ENCODE data around the gene SAFB2. TPM values are rescaled to one million over a fixed set of nuclear protein-coding genes. Genes with fewer than 3 reads are reported as not detected.

SAFB2 gene
- 10 to 100 TPM; 19.9 to 56.0 (median 29.3) TPM for polyA plus RNA-seq (ENCODE audit: low read depth in 6 of 6)

GRCh38 chr19:5622465-5623396 is at the start of gene SAFB2, which contains the start of gene SAFB:
TSS of gene SAFB2 (minus strand) at chr19:5622776. CDS start at chr19:5622715, 61 bp downstream.
TSS of gene SAFB (plus strand) at chr19:5623083. CDS start at chr19:5623206, 123 bp downstream.
- Mint-ChIP-seq H3K27ac (peak within 1 kb of the TSS; percentile 99 to 100 (median 100)), H3K4me3 (peak within 1 kb of the TSS; percentile 99 to 100 (median 100)), H3K4me1 (peaks cover 53 to 77% (median 63%) of the 10 kb centered on the region in 3 donors), H3K27me3 (no peaks in the 10 kb centered on the region), H3K9me3 (peaks cover 0 to 1% (median 0%) of the 10 kb centered on the region in 7 donors), H3K36me3 (peaks cover 7 to 29% of the 10 kb centered on the region in 2 donors)
- DNase-seq (peak; percentile 99), ATAC-seq (ENCODE audit: low read depth in 2 of 2) (peak; percentile 77 to 80)

- DNase-seq = no peak
- H3K9me3 Mint-ChIP-seq = peaks cover 0 to 5% (median 0%) of the 10 kb centered on the region in 7 donors
- ATAC-seq (ENCODE audit: low read depth in 2 of 2) = no peak
- no peak overlapping the region for H3K4me3 Mint-ChIP-seq
- H3K27me3 Mint-ChIP-seq = no peaks in the 10 kb centered on the region
- H3K36me3 Mint-ChIP-seq = peaks cover 6 to 18% of the 10 kb centered on the region in 2 donors
- H3K4me1 Mint-ChIP-seq = peaks cover 0 to 13% (median 4%) of the 10 kb centered on the region in 3 donors
- no peak overlapping the region for H3K27ac Mint-ChIP-seq
Observed at GRCh38 chr19:5671600-5671999, 49.0 kb upstream of the SAFB2 start.

- ATAC-seq (ENCODE audit: low read depth in 2 of 2) (peak in 1 of 2 donors; percentile 14), DNase-seq (no peak)
- Mint-ChIP-seq H3K36me3 (peaks cover 10 to 28% of the 10 kb centered on the region in 2 donors), H3K27me3 (no peaks in the 10 kb centered on the region), H3K4me1 (peaks cover 0 to 8% (median 4%) of the 10 kb centered on the region in 3 donors), H3K27ac (peak overlapping the region in 2 of 6 donors; percentile 5 to 70), H3K9me3 (peaks cover 0 to 5% (median 0%) of the 10 kb centered on the region in 7 donors), H3K4me3 (no peak overlapping the region)
Observed at GRCh38 chr19:5669212-5669611, 46.6 kb upstream of the SAFB2 start.

- Mint-ChIP-seq H3K27ac (peak overlapping the region in 2 of 6 donors; percentile 74 to 81), H3K9me3 (no peaks in the 10 kb centered on the region), H3K4me3 (peak overlapping the region in 2 of 8 donors; percentile 39 to 42), H3K36me3 (peaks cover 10 to 21% of the 10 kb centered on the region in 2 donors), H3K27me3 (no peaks in the 10 kb centered on the region), H3K4me1 (peaks cover 0 to 4% (median 3%) of the 10 kb centered on the region in 3 donors)
- DNase-seq (no peak), ATAC-seq (ENCODE audit: low read depth in 2 of 2) (peak in 1 of 2 donors; percentile 7)
Observed at GRCh38 chr19:5667751-5668271, 45.2 kb upstream of the SAFB2 start.

- H3K27ac Mint-ChIP-seq = peak overlapping the region in 2 of 6 donors; percentile 74 to 81
- ATAC-seq (ENCODE audit: low read depth in 2 of 2) = no peak
- H3K27me3 Mint-ChIP-seq = no peaks in the 10 kb centered on the region
- no peak overlapping the region for H3K4me3 Mint-ChIP-seq
- peaks cover 10 to 21% of the 10 kb centered on the region in 2 donors for H3K36me3 Mint-ChIP-seq
- peaks cover 0 to 4% (median 3%) of the 10 kb centered on the region in 3 donors for H3K4me1 Mint-ChIP-seq
- no peak for DNase-seq
- no peaks in the 10 kb centered on the region for H3K9me3 Mint-ChIP-seq
Observed at GRCh38 chr19:5666921-5667610, 44.5 kb upstream of the SAFB2 start.

GRCh38 chr19:5665781-5666513 is 43.4 kb upstream of the SAFB2 start:
- Mint-ChIP-seq H3K9me3 (no peaks in the 10 kb centered on the region), H3K27ac (peak overlapping the region in 2 of 6 donors; percentile 59 to 60), H3K36me3 (peaks cover 10 to 21% of the 10 kb centered on the region in 2 donors), H3K4me3 (no peak overlapping the region), H3K27me3 (no peaks in the 10 kb centered on the region), H3K4me1 (peaks cover 0 to 3% (median 0%) of the 10 kb centered on the region in 3 donors)
- DNase-seq (no peak), ATAC-seq (ENCODE audit: low read depth in 2 of 2) (no peak)

GRCh38 chr19:5664515-5664914 is 41.9 kb upstream of the SAFB2 start:
- no peak for DNase-seq
- H3K4me1 Mint-ChIP-seq = peaks cover 0 to 3% (median 0%) of the 10 kb centered on the region in 3 donors
- no peaks in the 10 kb centered on the region for H3K9me3 Mint-ChIP-seq
- H3K4me3 Mint-ChIP-seq = no peak overlapping the region
- ATAC-seq (ENCODE audit: low read depth in 2 of 2) = no peak
- H3K27me3 Mint-ChIP-seq = no peaks in the 10 kb centered on the region
- peaks cover 10 to 21% of the 10 kb centered on the region in 2 donors for H3K36me3 Mint-ChIP-seq
- no peak overlapping the region for H3K27ac Mint-ChIP-seq

GRCh38 chr19:5663904-5664303 is 41.3 kb upstream of the SAFB2 start:
- Mint-ChIP-seq H3K27me3 (no peaks in the 10 kb centered on the region), H3K36me3 (peaks cover 10 to 21% of the 10 kb centered on the region in 2 donors), H3K27ac (no peak overlapping the region), H3K9me3 (no peaks in the 10 kb centered on the region), H3K4me1 (peaks cover 0 to 3% (median 0%) of the 10 kb centered on the region in 3 donors), H3K4me3 (no peak overlapping the region)
- no peak for ATAC-seq (ENCODE audit: low read depth in 2 of 2)
- no peak for DNase-seq

GRCh38 chr19:5661483-5661882 is 38.9 kb upstream of the SAFB2 start:
- Mint-ChIP-seq H3K9me3 (no peaks in the 10 kb centered on the region), H3K4me3 (no peak overlapping the region), H3K36me3 (peaks cover 8 to 18% of the 10 kb centered on the region in 2 donors), H3K4me1 (no peaks in the 10 kb centered on the region), H3K27me3 (no peaks in the 10 kb centered on the region), H3K27ac (no peak overlapping the region)
- no peak for DNase-seq
- ATAC-seq (ENCODE audit: low read depth in 2 of 2) = no peak

GRCh38 chr19:5655412-5655811 is 32.8 kb upstream of the SAFB2 start:
- no peaks in the 10 kb centered on the region for H3K27me3 Mint-ChIP-seq
- H3K27ac Mint-ChIP-seq = no peak overlapping the region
- DNase-seq = no peak
- peak overlapping the region in 1 of 8 donors; percentile 35 for H3K4me3 Mint-ChIP-seq
- no peak for ATAC-seq (ENCODE audit: low read depth in 2 of 2)
- no peaks in the 10 kb centered on the region for H3K9me3 Mint-ChIP-seq
- H3K4me1 Mint-ChIP-seq = peaks cover 0 to 2% (median 0%) of the 10 kb centered on the region in 3 donors
- H3K36me3 Mint-ChIP-seq = peaks cover 24 to 30% of the 10 kb centered on the region in 2 donors

- Mint-ChIP-seq H3K9me3 (no peaks in the 10 kb centered on the region), H3K4me3 (no peak overlapping the region), H3K36me3 (peaks cover 26 to 34% of the 10 kb centered on the region in 2 donors), H3K27me3 (no peaks in the 10 kb centered on the region), H3K4me1 (peaks cover 0 to 2% (median 0%) of the 10 kb centered on the region in 3 donors), H3K27ac (peak overlapping the region in 1 of 6 donors; percentile 53)
- DNase-seq (no peak), ATAC-seq (ENCODE audit: low read depth in 2 of 2) (no peak)
Observed at GRCh38 chr19:5654931-5655330, 32.4 kb upstream of the SAFB2 start.

- H3K27ac Mint-ChIP-seq = peak overlapping the region in 2 of 6 donors; percentile 36 to 81
- peaks cover 42 to 43% of the 10 kb centered on the region in 2 donors for H3K36me3 Mint-ChIP-seq
- no peaks in the 10 kb centered on the region for H3K27me3 Mint-ChIP-seq
- no peaks in the 10 kb centered on the region for H3K9me3 Mint-ChIP-seq
- ATAC-seq (ENCODE audit: low read depth in 2 of 2) (no peak), DNase-seq (no peak)
- H3K4me3 Mint-ChIP-seq = no peak overlapping the region
- H3K4me1 Mint-ChIP-seq = peaks cover 0 to 3% (median 2%) of the 10 kb centered on the region in 3 donors
Observed at GRCh38 chr19:5652261-5652660, 29.7 kb upstream of the SAFB2 start.
